Motor neuron (in vitro differentiated cells): ENCODE measurements around the gene UPB1. TPM values are rescaled to one million over a fixed set of nuclear protein-coding genes. Genes with fewer than 3 reads are reported as not detected.

Experiments
- ATAC-seq, 8 experiments: fragments of 200-7000 bp; cut with Tn5 transposase; replicated peaks in 6 of 8; 2 replicates each; pipeline ENCODE4 v1.8.0; 2021; ENCODE audit warnings: mild to moderate bottlenecking in 8 of 8, moderate library complexity in 8 of 8
- H3K27ac ChIP-seq, 2 donors: fragments of 250-450 bp; sonication (Bioruptor Pico); 2 replicates each; pipeline ENCODE4 v1.9.0; 2021; ENCODE audit warnings: antibody characterized with exemption in 2 of 2, mild to moderate bottlenecking in 2 of 2, moderate library complexity in 1 of 2
- H3K4me1 ChIP-seq, 2 donors: fragments of 250-450 bp; sonication (Bioruptor Pico); replicated peaks in 1 of 2; 2 replicates each; pipeline ENCODE4 v1.6.1; 2021; ENCODE audit warnings: antibody characterized with exemption in 2 of 2, mild to moderate bottlenecking in 2 of 2, moderate library complexity in 1 of 2
- H3K4me3 ChIP-seq, 5 donors: fragments of 250-450 bp; sonication (Bioruptor Pico); 2 replicates each; pipeline ENCODE4 v1.9.0; 2021; ENCODE audit warnings: antibody characterized with exemption in 5 of 5, mild to moderate bottlenecking in 5 of 5, moderate library complexity in 4 of 5
- WGBS, 10 experiments: fragments of 450-650 bp; shearing (Covaris generic); methylation state at CpG; one replicate each; pipeline ENCODE4 v1.0.0; 2022; 5-methylcytosine and 5-hydroxymethylcytosine counted together
- in situ Hi-C, 9 experiments: fragments of 400-800 bp; cut with MboI; loops; one replicate each; pipeline ENCODE4 v1.15.0; 2021; ENCODE audit warnings: low sequenced_read_pairs in 9 of 9, low pct_unique_long_range_greater_than_20kb in 2 of 9; ENCODE audit not compliant: unreplicated experiment in 9 of 9
- total RNA-seq, 8 experiments: library from RNA; unstranded; fragments of 300-600 nt; gene quantifications; 2 replicates each; pipeline versions ENCODE4 v1.2.3 to v1.2.4, GENCODE V29; 2022

UPB1 gene
- total RNA-seq, 8 experiments from 2014 or later, result 0.10 to 0.95 (median 0.32) TPM

- in situ Hi-C loops, result loop anchor here in 1 of 9 experiments (25.0 kb wide), 1 partner anchor 189 kb away; no protein-coding TSS in a partner anchor
- 20 to 61% (median 45%) methylated on average over 1 to 4 of the region's 8 CpGs; no CpG with 5 or more reads in 4 of the 10 experiments for WGBS, 10 experiments
- H3K4me3 ChIP-seq, result no peak overlapping the region
- no peak overlapping the region for H3K27ac ChIP-seq
- peak in 3 of 8 experiments; percentile 38 to 82 (median 64) for ATAC-seq
- peaks cover 14 to 22% of the 10 kb centered on the region in 2 donors for H3K4me1 ChIP-seq
Measured at GRCh38 chr22:24501301-24502005, 6.3 kb downstream of the UPB1 start.

DNA sequence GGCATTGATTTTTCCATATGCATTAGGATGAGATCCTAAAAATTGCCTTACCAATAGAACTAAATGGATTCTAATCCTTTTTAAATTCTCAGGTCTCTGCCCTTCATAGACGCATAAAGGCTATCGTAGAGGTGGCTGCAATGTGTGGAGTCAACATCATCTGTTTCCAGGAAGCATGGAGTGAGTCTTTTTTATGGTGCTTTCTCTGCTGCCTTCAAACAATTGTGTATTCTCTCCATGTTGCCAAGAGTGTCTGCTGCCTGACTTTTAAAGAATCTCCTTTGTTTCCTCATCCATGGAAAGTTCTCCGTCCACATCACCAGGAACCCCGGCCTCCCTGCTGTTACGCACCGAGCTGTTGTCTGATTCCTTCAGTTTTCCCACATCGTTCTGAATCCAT is 6.9 kb downstream of the UPB1 start:
- in situ Hi-C loops, result loop anchor here in 1 of 9 experiments (25.0 kb wide), 1 partner anchor 190 kb away; no protein-coding TSS in a partner anchor
- WGBS, 10 experiments, result 15 to 84% (median 75%) methylated on average over 3 to 7 of the region's 7 CpGs; no CpG with 5 or more reads in 2 of the 10 experiments

DNA sequence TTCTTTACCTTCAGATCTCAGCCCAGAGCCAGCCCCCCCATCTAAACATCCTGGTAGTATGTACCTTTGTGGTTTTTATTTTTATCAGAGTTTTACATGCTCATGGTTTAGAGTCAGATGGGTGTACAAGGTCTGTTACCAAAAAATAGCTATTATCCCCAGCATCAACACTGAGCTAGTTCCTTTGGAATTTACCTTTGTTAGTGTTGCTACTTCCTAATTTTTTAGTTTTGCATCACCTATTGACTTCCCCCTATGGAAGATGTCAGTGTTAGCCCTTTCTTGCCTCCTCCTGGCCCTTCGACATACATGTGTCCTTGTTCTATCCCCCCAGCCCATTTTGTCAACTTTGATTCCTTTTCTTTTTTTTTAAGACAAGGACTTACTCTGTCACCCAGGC is 7.4 kb downstream of the UPB1 start:
- WGBS, 10 experiments, result 60 to 100% (median 78%) methylated on average over 1 of the region's 1 CpG; no CpG with 5 or more reads in 4 of the 10 experiments
- Histone ChIP-seq H3K4me1 (peaks cover 20 to 32% of the 10 kb centered on the region in 2 donors), H3K4me3 (no peak overlapping the region), H3K27ac (no peak overlapping the region)
- in situ Hi-C loops, result loop anchor here in 1 of 9 experiments (25.0 kb wide), 1 partner anchor 190 kb away; no protein-coding TSS in a partner anchor
- no peak for ATAC-seq

More for the DNA sequence above, 6.9 kb downstream of the UPB1 start:
- peaks cover 15 to 28% of the 10 kb centered on the region in 2 donors for H3K4me1 ChIP-seq
- H3K27ac ChIP-seq, result no peak overlapping the region
- no peak overlapping the region for H3K4me3 ChIP-seq
- ATAC-seq, result peak in 1 of 8 experiments; percentile 24

DNA sequence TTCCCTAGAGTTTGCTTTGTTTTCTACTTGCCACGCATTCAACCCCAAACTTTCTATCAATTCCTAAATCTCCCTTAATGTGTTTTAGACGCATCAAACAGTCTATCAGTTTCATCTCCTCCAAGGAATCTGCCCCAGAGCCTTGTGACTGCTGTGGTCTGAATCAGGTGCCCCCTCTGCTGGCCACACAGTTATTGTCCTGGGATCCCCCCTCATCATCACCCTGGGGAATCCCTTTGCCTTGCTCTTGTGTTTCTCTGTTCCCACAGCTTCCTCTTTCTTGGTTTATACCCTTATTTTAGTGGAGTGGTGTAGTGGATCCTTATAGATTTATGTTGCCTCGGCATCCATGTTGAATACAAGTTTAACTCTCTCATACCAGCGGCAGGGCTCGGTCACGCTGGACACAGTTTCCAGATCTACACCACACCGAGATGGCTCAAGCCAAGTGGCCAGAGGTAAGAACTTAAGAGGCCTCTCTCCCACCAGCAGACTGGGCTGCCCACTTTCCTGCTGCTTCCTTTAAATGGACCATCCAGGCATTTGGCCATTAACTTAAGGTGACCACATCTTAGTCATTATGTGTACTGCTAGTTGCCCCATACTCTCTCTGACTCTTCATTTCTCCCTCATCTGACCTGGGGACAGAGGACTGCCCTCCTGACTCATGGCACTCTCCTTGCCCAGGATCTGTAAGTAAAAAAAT is 8.2 kb downstream of the UPB1 start:
- in situ Hi-C loops, result loop anchor here in 1 of 9 experiments (25.0 kb wide), 1 partner anchor 191 kb away; no protein-coding TSS in a partner anchor
- H3K4me1 ChIP-seq, result peaks cover 23 to 37% of the 10 kb centered on the region in 2 donors
- no peak overlapping the region for H3K27ac ChIP-seq
- H3K4me3 ChIP-seq, result no peak overlapping the region
- WGBS, 10 experiments, result 17 to 85% (median 62%) methylated on average over 1 to 6 of the region's 7 CpGs; no CpG with 5 or more reads in 1 of the 10 experiments
- ATAC-seq, result peak in 3 of 8 experiments; percentile 78 to 86 (median 81)

GRCh38 chr22:24503843-24504338 is 8.8 kb downstream of the UPB1 start:
- Histone ChIP-seq H3K27ac (no peak overlapping the region), H3K4me3 (no peak overlapping the region), H3K4me1 (peaks cover 23 to 34% of the 10 kb centered on the region in 2 donors)
- WGBS, 10 experiments, result 90 to 100% (median 92%) methylated on average over 1 to 5 of the region's 5 CpGs; no CpG with 5 or more reads in 3 of the 10 experiments
- in situ Hi-C loops, result loop anchor here in 1 of 9 experiments (25.0 kb wide), 1 partner anchor 192 kb away; no protein-coding TSS in a partner anchor
- ATAC-seq, result no peak

DNA sequence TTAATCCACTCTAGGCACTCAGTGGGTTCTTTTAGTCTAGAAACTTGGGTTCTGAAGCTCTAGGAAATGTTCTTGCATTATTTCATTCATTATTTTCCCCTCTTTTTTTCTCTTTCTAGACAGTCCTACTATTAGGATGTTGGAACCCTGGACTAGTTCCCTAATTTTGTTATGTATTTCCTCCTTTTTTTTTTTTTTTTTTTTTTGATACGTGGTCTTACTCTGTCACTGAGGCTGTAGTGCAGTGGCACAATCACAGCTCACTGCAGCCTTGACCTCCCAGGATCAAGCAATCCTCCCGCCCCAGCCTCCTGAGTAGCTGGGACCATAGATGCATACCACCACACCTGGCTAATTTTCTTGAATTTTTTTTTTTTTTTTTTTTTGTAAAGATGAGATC is 9.4 kb downstream of the UPB1 start:
- in situ Hi-C loops, result loop anchor here in 1 of 9 experiments (25.0 kb wide), 1 partner anchor 192 kb away; no protein-coding TSS in a partner anchor
- peaks cover 23 to 32% of the 10 kb centered on the region in 2 donors for H3K4me1 ChIP-seq
- whole genome bisulfite sequencing, 10 experiments, result 71 to 100% (median 89%) methylated on average over 1 to 2 of the region's 2 CpGs; no CpG with 5 or more reads in 1 of the 10 experiments
- no peak overlapping the region for H3K4me3 ChIP-seq
- ATAC-seq, result no peak
- H3K27ac ChIP-seq, result no peak overlapping the region

- H3K27ac ChIP-seq, result no peak overlapping the region
- peaks cover 26 to 28% of the 10 kb centered on the region in 2 donors for H3K4me1 ChIP-seq
- 63 to 96% (median 89%) methylated on average over 1 to 3 of the region's 3 CpGs for WGBS, 10 experiments
- ATAC-seq, result no peak
- H3K4me3 ChIP-seq, result no peak overlapping the region
- in situ Hi-C loops, result loop anchor here in 1 of 9 experiments (25.0 kb wide), 1 partner anchor 193 kb away; no protein-coding TSS in a partner anchor
Measured at GRCh38 chr22:24504956-24505736, 10.0 kb downstream of the UPB1 start.

DNA sequence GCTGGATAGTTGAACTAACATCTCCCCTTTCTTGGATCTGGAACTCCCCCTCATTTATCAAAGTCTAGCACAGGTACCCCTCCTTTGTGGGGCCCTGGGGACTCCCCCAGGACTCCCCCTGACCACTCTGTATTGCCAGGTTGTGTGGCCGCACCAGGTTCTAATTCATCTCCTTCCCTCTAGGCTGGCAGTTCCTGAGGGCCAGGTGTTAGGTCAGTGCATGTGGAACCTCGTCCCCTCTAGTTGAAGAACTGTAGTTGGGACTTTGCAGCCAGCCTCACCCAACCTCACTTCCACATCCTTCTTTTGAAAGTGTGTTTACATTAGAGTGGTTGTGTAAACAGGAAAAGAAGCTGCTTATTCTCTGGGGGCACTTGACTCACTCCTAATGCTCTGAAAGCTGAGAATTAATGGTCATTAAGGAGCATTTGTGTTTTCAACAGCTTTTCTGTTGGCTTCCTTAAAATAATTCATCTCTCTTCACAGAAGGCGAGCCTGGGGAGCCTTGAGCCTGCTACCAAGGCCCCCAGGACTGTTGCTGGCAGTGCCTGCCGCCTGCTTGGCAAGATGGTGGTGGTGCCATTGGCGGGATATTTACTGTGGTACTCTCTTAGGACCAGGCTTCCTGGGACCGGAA is 11.8 kb downstream of the UPB1 start:
- Histone ChIP-seq H3K4me3 (no peak overlapping the region), H3K4me1 (peaks cover 19 to 23% of the 10 kb centered on the region in 2 donors), H3K27ac (no peak overlapping the region)
- in situ Hi-C loops, result loop anchor here in 1 of 9 experiments (25.0 kb wide), 1 partner anchor 195 kb away; no protein-coding TSS in a partner anchor
- ATAC-seq, result peak in 4 of 8 experiments; percentile 54 to 80 (median 66)
- 48 to 82% (median 69%) methylated on average over 1 to 6 of the region's 6 CpGs; no CpG with 5 or more reads in 4 of the 10 experiments for WGBS, 10 experiments

- 40 to 100% (median 50%) methylated on average over 1 to 4 of the region's 7 CpGs; no CpG with 5 or more reads in 3 of the 10 experiments for WGBS, 10 experiments
- in situ Hi-C loops, result loop anchor here in 1 of 9 experiments (25.0 kb wide), 1 partner anchor 195 kb away; no protein-coding TSS in a partner anchor
- Histone ChIP-seq H3K4me3 (no peak overlapping the region), H3K4me1 (peaks cover 22 to 27% of the 10 kb centered on the region in 2 donors), H3K27ac (no peak overlapping the region)
- ATAC-seq, result no peak
Measured at GRCh38 chr22:24507716-24508115, 12.6 kb downstream of the UPB1 start.

DNA sequence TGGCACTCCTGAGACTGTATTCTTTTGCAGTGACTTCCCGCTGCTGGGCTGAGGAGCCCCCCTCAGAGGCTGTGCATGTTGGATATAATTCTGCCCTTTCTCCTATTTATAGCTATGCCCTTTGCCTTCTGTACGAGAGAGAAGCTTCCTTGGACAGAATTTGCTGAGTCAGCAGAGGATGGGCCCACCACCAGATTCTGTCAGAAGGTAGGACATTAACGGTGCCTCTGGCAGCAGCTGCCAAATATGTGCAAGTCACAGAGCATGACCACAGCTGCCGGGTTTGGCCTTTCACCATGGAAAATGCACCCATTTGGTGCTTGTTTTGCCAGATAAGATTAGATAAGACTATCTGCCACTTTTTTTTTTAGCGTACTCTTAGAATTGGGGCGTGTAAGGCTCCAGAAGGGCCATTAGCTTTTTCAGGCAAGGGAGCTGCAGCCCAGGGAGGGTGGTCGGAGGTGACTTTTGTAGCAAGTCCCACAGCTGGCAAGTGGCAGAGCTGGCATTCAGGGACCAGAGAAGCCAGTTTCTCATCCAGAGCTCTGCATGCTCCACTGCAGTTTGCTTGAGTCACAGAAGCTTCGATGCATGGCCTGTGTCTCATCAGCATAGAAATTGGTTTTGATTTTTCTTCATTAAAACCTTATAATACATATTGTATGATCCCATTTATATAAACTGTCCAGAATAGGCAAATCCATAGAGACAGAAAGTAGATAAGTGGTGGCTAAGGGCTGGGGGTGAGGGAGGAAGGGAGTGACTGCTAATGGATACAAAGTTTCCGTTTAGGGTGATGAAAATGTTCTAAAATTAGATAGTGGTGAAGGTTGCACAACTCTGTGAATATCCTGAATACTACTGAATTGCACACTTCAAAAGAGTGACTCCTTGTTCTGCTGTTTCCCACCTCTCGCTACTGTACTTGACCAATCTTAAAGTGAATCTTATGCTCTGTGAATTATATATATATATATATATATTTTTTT is 15.8 kb downstream of the UPB1 start:
- Histone ChIP-seq H3K4me1 (peaks cover 22 to 27% of the 10 kb centered on the region in 2 donors), H3K4me3 (no peak overlapping the region), H3K27ac (no peak overlapping the region)
- ATAC-seq, result peak in 5 of 8 experiments; percentile 37 to 86 (median 78)
- in situ Hi-C loops, result loop anchor here in 2 of 9 experiments (10.0 to 25.0 kb wide), 2 partner anchors 86 to 199 kb away; partner anchors contain the start of gene ADORA2A (in 1 of the 2)
- 0 to 100% (median 46%) methylated on average over 1 to 8 of the region's 10 CpGs; no CpG with 5 or more reads in 1 of the 10 experiments for WGBS, 10 experiments
